Amniotic epithelial cell (primary cell): ENCODE measurements around the gene LGALS8.
"Not testable (repeated sequence)": the region's sequence is repeated elsewhere in the genome, so short reads cannot be mapped to it uniquely, and the experiment has no call there.

Source experiments
- DNase-seq: peaks from one replicate; pipeline ENCODE4 v3.0.0-alpha.2; 2010; ENCODE audit warnings: low read depth

The LGALS8 gene

DNA sequence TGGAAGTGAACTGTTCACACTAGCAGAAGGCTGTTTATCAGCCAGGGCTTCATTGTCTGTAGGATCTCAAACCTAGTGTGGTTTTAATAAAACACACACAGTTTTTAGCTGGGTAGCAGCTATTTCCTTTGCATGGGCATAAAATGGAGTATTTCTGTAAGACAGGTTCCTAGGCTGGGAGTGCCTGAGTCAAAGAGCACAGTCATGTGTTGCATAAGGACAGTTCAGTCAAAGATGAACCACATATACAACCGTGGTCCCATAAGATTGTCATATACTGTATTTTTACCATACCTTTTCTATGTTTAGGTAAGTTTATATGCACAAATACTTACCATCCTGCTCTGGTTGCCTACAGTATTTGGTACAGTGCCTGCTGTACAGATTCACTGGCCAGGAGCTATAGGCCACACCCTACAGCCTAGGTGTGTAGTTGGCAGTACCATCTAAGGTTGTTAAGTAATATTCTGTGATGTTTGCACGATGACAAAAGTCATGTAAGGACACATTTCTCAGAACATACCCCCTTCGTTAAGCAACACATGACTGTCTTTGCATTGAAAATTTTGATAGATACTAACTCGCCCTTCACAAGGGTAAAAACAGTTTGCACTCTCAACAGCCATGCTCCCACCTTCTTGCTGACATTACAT, 17.2 kb downstream of the LGALS8 start:
- no peak for DNase-seq

DNA sequence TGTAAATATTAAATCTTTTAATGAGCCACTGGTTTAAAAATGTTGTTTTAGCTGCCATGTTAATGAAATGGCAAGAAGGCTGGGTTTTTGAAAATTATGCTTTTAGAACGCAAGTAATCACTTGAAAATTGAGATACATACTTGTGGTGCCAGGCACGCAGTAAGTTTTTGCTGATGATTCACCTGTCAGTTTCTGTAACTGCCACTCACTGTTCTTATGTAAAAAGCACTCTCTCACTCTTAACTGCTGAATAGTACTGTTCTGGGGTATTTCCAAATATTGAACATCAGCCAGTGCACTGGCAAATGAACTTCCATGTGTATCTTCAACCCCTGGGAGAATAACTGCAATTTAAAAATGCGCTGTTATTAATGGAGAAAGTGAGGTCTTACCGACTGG, 17.9 kb downstream of the LGALS8 start:
- DNase-seq: peak; percentile 89

DNA sequence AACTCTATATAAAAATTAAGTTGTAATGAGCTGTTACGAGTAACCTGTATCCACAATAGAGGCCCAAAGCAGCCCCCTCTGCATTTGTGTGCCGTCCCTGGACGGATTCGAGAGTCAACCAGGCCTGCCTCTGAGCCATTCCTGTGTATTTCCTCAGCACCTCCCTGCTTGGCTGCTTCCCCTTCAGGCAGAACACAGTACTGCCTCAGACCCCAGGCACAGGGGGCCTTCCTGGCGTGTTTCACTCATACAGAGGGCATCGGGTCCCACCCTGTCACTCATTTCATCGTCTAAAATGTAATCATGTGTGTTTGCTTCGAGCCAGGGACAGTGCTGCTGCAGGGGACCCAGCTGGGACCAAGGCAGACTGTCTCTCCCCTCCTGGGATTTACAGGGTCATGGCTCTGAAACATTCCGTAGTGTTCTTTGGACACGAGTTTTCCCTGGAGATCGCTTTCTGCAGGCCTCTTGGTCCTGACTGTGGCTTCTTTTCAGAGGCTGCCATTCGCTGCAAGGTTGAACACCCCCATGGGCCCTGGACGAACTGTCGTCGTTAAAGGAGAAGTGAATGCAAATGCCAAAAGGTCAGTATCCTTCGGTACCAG, 19.4 kb downstream of the LGALS8 start:
- no peak for DNase-seq

DNA sequence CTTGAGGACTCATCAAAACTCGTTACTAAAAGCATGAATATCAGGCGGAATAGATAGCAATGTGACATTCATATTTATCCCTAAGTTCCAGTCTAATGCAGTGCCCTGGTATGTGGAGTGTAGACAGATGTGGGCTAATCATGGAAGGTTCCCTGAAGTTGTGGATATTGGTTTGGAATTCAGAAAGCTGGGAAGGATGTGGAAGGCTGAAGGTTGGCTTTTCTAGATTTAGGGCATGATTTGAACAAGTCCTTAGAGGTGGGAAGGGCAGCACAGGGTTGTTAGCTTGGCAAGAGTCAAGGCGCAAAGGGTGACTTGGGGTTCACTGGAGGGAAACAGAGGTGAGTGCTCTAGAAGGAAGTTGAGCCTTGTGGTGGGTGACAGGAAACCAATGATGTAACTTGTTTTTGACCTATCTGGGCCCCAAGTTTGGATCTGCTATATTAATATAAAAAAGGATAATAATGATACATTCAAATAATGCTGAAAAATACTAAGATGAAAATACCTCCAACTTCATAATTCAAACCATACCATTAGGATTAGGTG, 21.9 kb downstream of the LGALS8 start:
- DNase-seq: no peak

DNA sequence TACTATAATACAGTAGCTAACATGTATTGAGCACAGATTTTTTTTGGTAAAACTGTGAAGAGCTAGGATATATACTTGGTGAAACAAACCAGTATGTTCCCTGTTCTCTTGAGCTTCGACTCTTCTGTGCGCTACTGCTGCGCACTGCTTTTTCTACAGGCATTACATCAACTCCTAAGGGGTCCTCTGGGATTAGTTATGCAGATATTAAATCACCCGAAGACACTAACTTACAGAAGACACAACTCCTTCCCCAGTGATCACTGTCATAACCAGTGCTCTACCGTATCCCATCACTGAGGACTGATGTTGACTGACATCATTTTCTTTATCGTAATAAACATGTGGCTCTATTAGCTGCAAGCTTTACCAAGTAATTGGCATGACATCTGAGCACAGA, 24.7 kb downstream of the LGALS8 start:
- DNase-seq: no peak

DNA sequence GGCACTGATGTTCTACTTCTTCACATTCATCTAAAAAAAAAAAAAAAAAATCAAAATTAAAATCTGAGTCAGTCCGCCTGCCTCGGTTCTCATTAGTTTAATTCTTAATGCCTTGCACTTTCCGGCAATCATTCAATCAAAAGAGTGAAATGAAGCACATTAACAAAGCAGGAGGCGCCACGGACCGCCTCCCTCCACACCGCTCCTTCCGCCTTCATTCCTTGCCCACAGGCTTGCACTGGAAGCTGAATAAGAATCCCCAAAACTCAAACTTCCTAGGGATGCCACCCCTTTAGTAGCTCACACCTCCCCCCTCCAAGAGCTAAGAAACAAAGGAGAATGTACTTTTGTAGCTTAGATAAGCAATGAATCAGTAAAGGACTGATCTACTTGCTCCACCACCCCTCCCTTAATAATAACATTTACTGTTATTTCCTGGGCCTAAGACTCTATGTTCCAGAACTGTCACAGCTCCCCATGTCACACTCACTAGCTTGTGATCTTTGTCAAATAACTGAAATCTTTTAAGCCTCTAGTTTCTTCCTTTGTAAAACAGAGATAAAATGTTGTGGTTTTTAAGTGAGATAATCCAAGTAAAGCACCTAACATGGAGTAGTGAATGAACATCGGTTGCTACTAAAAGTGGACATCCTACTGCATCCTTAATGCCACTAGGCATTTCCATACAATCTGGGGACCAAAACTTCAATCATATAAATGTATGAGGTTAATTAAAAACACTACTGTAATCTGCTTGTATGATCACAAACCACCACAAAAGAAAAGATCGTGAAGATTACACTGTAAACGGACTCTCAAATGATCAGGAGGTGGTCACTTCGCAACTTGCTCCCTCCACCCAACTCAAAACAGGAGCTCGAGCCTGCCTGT, 27.4 kb downstream of the LGALS8 start:
- no peak for DNase-seq

DNA sequence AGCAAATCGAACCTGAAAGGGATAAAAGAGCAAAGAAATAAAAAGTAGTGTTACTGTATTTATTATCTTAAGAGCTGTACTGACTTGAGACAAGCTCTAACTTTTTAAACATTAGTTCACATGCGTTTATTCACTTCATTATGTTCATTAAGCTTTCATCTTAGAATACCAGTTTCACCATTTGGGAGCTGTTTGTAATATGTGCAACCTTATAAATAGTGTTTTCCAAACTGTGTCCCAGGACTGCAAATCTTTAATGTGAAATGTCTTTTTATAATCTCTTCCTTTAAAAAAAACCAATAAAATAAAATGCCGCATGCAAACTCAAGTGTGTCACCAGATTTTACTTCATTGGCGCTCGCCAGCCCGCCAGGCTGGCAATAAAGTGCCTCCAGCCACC, 28.3 kb downstream of the LGALS8 start:
- no peak for DNase-seq

DNA sequence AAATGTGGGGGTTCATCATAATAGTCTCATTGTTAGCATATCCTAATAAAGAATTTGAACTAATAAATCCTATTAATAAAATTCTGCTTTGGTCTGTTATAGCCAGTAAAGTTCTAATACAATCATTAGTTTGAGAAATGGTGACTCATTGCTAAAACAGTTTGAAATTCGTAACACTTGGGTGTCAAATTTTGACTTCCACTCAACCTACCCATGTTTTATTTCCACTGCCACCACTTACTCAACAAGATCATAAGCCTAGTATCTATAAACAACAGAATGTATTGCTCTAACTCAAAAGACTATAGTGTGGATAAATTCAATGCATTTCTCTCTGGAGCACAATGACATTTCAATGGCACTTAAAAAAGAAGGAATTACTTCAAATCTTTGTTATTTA, 29.1 kb downstream of the LGALS8 start:
- DNase-seq: no peak

DNA sequence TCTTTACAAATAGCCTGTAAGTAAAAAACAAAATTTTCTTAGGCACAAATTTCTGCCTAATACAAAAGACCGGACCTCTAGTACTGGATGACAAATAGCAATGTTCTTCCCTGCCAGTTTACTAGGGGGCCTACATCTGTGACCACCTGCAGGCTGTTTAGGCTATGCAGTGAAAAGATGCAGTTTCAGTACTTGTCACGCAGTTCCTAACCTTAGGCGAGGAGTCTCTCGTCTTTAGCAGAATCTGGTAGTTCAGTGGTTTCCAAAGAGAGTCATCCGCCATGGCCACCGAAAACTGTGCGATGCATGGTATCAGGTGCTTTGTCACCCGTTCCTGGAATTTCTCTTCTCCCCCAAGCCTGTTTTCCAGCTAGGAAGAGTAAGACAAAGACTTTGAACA, 29.6 kb downstream of the LGALS8 start:
- DNase-seq: no peak

DNA sequence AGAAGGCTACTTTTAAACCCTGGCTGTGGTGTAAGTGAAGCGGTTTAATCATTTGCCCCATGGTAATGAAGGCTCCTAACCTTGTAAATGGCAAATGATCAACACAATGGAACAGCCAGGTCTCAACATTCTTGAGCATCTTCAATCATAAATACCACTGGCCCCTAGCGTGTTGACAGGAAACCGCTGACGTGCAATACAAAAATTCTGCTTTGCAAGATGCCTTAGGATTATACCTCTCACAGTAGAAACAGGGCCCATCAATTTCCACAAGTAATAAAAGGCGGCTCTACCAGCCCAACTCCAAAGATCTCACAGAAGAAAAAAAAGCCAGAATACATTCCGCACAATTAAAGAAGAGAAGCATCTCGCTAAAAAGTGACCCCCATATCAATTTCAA, 32.8 kb downstream of the LGALS8 start:
- DNase-seq: peak; percentile 51

DNA sequence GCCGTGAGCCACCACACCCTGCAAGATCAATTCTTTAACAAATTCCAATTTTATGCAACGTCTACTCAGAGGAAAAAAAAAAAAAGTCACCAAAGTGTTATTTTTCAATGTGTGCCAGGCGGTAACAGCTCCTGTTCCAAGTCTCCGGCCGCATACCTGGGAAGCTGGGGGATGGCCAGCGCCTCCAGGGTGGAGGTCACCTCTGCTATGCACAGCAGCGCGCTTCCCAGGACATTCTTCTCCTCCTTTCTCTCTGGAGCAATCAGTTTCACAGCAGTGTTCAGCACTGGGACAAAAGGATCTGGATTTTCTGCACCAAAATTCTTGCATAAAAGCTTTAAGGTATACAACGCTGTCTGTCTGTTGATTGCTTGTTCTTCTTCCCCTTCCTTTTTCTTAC, 34.3 kb downstream of the LGALS8 start:
- no peak for DNase-seq

DNA sequence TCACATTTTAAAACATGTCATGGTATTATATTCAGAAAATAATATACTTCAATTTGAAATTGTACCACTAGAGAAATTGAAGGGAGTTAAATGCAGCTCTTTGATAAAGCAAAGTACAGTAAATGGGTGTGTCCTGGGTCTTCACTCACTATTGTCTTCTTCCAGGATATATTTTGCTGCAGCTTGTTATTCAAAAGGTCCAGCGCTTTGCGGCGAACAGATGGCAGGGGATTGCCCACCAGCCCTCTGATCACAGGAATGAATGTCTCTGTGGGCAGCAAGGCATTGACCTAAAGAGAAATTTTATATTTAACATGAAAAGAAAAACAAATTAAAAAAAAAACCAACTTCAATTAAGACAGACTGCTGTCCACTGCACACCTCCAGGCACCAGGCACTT, 35.1 kb downstream of the LGALS8 start:
- DNase-seq: no peak

DNA sequence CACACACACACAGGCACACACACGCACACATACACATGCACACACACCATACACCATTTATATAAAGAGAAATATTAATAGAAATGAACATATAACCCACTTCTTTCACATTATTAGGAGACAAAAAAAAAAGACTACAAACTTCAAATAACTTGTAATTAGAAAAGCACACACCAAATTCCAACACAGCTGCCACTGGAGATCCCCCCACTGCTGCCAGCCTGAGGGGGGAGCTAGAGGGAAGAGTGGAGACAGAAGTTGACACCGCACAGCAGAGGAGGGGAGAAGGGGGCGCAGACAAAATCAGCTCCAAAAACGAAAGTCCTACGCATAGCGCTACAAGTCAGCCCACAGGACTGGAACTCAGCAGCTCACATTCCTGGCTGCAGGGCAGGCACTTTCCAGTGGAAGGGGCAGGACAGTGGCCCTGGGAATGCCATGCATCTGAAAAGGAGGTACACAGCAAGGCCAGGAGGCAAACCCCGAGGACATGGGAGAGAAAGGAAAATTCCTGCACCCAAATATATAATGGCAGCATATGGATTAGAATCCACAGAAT, 36.5 kb downstream of the LGALS8 start:
- no peak for DNase-seq

DNA sequence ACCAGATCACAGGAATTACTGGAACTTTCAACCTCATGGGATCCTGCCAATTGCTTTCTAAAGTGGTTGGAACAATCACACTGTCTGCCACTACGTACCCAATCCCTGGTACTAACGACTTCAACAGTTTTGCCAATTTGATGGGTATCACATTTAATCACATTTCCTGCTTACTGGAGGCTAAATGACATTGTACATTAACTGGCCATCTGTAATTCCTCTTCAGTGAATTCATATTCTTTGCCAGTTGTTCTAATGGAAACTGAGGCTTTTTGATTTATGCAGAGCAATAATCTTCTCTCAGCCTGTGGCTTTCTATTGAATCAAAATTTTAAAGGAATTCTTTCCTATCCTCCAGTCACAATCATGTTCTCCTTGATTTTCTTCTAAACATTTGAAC, 38.2 kb downstream of the LGALS8 start:
- no peak for DNase-seq

DNA sequence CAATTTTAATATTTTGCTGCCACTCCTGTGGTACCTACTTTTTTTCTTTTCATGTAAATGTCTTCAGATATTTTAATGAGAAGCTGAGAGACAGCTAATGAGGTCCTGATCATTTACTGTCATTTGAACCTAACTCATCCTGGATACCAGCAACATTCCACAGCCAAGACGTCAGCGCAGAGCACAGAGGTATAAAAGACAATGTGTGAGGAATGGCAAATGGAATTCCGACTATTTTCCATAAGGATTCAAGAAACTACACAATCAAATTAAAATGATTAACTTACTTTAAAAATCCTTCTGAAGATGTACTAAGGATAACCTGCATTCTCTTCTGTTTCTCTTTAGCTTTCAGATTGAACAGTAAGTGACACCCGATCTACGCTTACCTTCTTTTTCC, 41.7 kb downstream of the LGALS8 start:
- no peak for DNase-seq

DNA sequence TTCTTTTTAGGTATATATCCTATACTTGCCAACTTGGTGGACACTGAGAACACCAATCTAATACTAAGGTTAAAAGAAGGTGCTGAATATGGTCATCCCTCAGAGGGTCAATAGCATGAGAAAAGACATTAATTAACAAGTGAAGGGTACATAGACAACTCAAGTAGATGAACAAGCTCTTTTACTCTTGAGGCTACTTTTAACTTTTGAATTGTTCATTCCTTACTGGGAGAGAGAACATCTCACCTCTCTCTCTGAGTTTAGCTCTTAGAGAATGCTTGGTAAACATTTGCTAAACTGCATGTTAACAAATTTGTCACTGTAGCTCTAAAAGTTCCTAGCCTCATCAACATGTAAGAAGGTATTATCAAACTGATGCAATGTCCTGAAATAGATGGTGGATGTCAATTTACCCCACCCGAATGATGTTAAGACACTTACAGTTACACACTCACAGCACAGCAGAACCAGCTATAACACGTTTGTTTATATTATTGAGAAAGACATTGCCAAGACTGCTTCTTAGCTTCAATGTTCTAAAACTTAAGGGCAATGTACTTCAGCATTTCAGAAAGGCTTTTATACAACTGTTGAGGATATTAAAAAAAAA, 44.6 kb downstream of the LGALS8 start:
- no peak for DNase-seq

DNA sequence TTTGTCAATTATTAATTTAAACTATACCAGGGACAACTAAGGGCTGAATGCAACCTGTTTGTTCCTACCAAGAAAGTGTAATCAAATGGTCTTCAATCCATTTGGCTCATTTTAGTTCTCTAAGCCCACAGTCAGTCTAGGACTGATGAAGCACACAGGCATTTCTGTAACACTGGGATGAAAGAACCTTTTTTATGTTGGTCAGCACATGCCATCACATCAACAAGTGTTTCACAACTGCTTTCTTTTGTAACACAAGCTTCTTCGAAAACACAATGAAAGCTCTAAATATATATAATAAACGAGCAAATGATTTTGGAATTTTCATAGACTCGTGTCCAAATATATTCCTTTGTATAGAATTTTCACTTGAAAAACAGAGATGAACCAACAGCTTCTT, 51.7 kb downstream of the LGALS8 start:
- DNase-seq: peak; percentile 91

DNA sequence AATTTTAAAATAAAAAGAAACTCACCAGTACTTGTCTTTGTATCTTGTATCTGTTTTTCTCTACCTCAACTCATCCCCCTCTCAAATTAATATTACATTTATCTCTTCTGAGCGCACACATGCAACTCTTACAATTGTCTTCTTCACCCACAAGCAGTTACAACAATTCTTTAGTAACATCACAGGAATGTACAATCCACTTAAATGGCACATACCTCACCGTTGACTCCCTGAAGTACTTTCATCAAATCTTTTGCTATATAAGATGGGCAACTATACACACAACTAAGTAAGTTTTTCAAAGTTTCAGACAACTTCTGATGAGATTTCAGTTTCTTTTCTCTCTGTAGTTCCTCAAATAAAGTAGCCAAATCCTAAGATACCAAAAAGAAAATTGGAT, 52.2 kb downstream of the LGALS8 start:
- DNase-seq: peak; percentile 89

DNA sequence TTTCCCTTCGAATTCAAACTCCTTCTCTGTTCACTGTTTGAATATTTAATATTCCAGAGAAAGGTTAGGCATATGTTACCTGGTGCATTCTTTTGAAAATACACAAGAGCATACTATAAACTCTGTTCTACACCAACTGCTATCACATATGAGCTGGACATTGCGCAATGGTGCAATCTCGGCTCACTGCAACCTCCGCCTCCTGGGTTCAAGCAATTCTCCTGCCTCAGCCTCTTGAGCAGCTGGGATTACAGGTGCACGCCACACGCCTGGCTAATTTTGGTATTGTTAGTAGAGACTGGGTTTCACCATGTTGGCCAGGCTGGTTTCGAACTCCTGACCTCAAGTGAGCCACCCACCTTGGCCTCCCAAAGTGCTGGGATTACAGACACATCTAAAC, 53.3 kb downstream of the LGALS8 start:
- not testable (repeated sequence) for DNase-seq

DNA sequence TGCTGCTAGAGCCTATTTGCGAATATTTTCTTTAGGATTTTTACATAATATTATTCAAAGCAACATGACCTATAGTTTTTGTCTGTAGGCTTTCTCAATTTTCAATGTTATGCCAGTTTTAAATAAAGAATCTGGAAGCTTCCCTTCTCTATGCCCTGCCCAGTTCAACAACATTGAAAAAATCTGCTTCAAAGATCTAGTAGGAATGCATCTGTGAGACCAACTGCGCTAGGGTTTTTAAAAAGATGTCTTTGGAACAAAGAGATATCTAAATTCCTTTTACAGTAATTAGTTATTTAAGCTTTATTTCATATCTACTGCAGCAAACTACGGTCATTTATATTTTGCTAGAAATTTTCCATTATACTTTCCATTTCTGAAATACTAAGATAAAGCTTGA, 54.9 kb downstream of the LGALS8 start:
- no peak for DNase-seq

DNA sequence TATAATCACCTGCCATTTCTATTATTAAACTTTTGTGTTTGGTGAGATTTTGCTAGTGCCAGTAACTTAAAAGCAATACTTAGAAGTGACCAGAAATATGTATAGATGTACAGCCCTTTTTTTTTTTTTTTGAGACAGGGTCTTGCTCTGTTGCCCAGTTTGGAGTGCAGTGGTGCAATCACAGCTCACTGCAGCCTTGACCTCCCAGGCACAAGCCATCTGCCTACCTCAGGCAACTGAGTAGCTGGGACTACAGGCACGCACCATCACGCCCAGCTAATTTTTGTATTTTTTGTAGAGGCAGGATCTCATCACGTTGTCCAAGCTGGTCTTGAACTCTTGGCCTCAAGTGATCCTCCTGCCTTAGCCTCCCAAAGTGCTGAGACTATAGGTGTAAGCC, 56.6 kb downstream of the LGALS8 start:
- not testable (repeated sequence) for DNase-seq

DNA sequence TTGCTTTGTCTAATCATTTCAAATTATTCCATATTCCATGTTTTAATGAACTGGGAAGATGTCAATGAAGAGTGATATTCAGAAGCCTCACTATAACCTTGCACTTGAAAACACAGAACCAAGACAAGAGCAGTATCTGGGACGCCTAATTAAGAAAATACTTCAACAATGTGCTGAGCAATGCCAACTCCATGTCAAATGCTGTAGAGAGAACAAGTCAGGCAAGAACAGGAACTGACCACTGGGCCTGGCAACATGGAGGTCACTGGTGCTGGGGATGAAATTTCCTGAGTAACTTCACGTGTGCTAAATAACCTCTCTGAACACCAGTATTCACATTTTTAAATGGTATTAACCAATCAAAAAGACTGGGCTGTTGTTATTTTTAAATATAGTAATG, 57.7 kb downstream of the LGALS8 start:
- DNase-seq: no peak
